Activated CD4-positive, CD25-positive, alpha-beta regulatory T cell treated with anti-CD3 and anti-CD28 coated beads, Interleukin-2, amount 50 U/mL, for 72 hours (primary cell): ENCODE measurements around the gene ACP6.
"Not testable (repeated sequence)": the region's sequence is repeated elsewhere in the genome, so short reads cannot be mapped to it uniquely, and the experiment has no call there.

Experiments
- DNase-seq: peaks from one replicate; pipeline ENCODE4 v3.0.0; 2021

Gene ACP6

DNA sequence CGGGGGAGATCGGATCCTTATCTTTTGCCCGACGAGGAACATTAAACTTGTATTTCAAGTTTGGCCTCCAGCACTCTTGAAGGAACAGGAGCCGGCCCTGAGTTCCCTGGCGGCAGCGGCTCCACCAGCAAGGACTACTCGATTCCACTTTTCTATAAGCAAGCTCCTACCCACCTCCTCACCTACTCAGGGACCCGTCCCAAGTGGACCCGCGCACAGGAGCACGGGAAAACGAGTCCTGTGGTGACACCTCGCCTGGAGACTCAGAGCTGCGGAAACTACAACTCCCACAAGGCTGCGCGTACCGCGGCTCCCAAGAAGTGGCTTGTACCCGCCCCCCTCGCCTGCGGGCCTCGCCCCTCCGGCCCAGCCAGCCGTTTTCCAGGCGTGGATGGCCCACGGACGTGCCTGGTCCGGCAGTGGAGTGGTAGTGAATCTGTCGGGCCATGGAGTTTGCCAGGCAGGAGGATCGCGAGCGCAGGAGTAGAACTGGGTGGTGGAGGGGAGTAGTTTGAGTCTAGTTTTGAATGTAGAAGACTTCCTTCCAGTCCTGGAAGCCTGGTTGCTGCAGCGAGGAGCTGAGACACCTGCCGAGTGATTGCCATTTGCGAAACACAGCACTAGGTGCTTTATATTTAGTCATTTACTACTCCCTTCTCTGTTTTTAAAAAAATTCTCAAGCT, at the start of gene ACP6:
TSS of gene ACP6 (minus strand) at position 206 of the 683 bp plus-strand sequence. CDS start 476 bp downstream, outside the sequence.
- DNase-seq = peak; percentile 83

DNA sequence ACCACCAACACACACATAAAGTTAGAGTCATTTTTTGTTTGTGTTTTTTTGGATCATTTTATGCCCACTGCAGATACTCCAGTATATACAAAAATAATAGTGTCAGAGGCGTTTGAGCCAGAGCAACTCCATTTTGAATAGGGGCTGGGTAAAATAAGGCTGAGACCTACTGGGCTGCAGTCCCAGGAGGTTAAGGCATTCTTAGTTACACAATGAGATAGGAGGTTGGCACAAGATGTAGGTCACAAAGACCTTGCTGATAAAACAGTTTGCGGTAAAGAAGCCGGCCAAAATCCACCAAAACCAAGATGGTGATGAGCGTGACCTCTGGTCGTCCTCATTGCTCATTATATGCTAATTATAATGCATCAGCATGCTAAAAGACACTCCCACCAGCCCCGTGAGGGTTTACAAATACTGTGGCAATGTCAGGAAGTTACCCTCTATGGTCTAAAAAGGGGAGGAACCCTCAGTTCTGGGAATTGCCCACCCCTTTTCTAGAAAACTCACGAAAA, 49.4 kb upstream of the ACP6 start:
- DNase-seq = no peak

DNA sequence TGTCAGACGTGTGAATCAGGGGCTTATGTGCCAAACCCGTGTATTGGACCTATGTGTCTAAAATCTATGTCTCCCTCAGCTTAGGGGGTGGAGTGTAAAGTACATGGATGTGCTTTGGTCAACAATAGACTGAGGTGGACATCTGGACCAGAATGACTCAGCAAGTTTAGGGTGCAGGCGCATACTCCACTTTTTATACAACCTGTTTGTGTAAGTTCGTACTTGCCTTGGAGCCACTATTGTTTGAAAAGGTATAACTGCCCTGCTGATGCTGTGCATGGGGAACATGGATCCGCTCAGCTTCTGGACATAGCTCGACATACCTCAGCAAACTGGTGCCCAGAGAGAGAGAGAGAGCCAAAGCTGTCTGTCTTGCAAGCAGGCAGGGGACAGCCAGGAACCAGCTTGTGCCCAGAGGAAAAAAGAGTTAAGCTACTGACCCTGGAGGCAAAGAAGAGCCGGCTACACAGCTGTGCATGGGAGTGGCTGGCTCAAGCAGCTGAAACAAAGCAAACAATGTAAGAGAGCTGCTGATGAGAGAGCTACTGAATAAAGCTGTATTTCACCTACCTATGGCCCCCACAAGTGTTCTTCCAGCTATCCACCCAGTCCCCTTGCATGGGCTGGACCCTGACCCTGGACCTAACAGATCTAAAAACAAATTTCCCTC, 48.8 kb upstream of the ACP6 start:
- DNase-seq = no peak

DNA sequence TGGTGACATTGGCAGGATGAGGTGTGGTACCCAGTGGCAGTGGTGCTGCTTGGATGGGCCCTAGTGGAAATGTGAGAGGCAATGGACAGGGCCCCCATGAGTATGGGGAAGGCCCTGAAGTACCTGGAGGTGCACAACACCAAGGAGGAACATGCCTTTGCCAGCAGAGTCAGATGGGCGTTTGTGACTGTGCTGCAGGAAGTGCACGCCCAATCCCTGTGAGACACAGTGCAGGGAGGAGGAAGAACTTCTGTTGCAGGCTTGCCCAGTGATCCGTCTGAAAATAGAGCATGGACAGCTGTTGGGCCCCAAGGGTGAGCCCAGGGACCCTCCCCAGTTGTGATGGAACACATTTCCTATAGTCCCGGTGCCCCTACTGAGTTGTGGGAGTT, 47.4 kb upstream of the ACP6 start:
- DNase-seq = no peak

DNA sequence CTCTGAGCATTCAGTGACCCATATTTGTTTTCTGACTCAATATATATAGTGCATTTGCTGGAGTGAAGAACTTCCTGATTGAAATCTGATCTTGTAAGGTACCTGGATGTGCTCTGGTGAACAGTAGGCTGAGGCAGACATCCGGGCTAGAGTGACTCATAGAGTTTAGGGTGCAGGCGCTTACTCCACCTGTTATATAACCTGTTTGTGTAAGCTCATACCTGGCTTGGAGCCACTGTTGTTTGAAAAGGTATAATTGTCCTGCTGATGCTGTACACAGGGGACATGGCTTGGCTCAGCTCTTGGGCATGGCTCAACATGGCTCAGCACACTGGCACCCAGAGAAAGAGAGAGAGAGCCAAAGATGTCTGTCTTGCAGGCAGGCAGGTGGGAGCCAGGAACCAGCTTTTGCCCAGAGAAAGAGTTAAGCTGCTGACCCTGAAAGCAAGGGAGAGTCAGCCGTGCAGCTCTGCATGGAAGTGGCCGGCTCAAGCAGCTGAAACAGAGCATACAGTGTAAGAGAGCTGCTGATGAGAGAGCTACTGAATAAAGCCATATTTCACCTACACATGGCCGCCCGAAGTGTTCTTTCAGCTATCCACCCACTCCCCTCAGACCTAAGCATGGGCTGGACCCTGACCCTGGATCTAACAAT, 46.9 kb upstream of the ACP6 start:
- DNase-seq = no peak

DNA sequence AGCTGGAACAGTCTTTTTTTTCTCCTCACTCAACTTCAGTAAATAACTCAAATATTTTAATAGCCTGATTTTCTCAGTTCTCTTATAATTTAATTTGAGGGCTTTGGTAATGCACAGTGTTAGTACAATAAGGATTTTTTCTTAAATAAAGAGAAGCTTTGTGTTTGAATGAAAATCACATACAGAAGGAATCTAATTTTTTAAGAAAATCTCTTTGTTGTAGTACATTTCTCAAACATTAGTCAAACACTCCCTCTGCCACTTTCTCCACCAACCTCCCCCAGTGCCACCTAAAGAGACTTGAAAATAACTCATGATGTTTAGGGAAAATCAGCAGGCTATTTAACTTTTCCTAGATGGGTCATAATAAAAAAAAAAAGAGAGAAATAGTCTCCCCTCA, 42.3 kb upstream of the ACP6 start:
- DNase-seq = no peak

DNA sequence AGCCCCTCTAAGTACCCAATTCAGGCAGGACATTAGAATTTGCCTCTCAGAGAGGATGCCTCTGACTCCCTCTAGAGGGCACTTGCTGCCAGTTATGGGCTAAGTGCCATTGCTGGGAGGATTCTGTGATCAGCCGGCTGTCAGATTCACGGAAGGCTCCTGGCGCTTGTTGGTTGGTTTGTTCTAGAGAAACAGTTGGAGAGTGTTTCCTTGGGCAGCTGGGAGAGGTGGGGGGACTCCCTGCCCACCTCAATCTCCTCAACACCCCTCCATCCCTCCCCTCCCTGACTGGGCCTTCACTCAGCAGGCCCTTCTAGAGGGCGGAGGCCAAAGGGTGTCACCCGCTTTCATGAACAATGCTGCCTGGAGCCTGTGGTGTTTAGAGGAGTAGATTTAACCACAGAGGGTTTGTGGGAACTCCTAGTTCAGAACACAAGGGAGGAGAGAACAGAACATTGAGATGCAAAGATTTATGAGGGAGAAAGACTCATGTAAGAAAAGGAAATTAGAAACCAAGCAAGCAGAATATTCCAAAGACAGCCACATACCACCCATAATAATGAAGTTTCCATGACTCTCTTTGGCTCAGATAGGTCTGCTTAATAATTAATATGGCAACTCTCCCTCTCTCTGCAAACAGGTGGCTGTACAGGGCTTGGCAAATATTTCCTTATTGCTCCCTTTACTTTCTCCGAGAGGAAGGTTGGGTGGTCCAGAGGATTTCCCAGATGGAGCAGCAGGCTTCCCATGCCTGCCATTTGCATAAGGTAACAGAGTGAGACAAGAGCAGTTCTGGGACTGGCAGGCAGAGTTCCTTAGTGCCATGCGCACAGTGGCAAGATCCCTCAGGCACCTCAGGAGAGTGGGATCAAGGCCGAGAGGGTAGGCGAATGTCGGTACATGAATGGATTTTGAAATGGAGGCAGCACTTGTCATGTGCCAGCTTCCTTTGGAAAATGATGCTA, 30.0 kb upstream of the ACP6 start:
- DNase-seq = no peak

DNA sequence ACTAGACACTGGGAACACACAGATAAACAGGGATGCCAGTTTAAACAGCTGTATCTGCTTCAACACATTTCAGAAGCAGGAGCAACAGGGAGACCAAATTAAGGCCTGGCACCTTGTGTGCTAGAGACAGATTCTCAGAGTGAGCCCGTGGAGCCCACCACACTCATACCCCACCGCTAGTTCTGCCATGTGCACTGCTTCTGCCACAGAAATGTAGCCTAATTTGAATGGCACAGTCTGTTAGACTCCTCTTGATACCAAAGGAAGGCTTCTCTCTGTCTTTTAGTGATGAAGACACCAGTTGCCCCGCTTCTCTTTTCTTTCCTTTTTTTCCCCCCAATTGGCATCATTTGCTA, 29.3 kb upstream of the ACP6 start:
- no peak for DNase-seq

DNA sequence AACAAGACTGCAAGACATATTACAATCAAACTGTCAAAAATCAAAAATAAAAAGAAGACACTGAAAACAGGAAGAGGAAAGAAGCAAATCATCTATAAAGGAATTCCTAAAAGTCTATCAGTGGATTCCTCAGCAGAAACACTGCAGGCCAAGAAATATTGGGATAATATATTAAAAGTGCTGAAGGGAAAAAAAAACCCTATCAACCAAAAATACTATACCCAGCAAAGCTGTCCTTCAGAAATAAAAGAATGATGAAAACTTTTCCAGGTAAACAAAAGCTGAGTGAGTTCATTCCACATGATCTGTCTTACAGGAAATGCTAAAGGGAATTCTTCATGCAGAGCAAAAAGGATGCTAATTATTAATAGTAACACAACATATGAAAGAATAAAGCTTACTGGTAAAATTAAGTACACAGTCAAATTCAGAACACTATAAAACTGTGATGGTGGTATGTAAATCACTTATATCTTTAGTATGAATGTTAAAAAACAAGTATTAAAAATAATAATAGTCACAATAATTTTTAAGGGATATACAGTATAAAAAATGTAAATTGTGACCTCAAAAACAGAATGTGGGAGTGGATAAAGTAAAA, 12.9 kb upstream of the ACP6 start:
- no peak for DNase-seq

DNA sequence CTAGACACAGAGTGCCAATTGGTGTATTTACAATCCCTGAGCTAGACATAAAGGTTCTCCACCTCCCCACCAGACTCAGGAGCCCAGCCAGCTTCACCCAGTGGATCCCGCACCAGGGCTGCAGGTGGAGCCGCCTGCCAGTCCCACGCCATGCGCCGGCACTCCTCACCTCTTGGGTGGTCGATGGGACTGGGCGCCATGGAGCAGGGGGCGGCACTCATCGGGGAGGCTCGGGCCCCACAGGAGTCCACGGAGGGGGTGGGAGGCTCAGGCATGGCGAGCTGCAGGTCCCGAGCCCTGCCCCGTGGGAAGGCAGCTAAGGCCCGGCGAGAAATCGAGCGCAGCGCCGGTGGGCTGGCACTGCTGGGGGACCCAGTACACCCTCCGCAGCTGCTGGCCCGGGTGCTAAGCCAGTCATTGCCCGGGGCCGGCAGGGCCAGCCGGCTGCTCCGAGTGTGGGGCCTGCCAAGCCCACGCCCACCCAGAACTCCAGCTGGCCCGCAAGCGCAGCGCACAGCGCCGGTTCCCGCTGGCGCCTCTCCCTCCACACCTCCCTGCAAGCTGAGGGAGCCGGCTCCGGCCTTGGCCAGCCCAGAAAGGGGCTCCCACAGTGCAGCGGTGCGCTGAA, 10.4 kb upstream of the ACP6 start:
- not testable (repeated sequence) for DNase-seq

DNA sequence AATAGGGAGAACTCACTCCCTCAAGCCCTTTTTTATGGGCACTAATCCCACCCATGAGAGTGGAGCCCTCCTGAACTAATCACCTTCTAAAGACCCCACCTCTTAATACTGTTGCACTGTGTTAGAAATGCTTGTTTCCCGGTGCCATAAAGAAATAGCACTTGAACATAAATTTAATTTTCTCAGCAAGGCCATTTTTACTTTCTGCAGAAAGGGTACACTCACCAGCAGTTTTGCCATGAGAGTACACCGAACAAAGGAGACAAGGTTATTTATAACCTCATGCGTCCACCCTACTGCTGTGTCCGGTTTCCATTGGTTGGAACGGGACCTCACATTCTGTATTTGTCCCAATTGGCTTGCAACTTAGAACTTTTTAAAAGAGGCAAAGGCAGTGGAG, 7.4 kb upstream of the ACP6 start:
- DNase-seq = not testable (repeated sequence)

DNA sequence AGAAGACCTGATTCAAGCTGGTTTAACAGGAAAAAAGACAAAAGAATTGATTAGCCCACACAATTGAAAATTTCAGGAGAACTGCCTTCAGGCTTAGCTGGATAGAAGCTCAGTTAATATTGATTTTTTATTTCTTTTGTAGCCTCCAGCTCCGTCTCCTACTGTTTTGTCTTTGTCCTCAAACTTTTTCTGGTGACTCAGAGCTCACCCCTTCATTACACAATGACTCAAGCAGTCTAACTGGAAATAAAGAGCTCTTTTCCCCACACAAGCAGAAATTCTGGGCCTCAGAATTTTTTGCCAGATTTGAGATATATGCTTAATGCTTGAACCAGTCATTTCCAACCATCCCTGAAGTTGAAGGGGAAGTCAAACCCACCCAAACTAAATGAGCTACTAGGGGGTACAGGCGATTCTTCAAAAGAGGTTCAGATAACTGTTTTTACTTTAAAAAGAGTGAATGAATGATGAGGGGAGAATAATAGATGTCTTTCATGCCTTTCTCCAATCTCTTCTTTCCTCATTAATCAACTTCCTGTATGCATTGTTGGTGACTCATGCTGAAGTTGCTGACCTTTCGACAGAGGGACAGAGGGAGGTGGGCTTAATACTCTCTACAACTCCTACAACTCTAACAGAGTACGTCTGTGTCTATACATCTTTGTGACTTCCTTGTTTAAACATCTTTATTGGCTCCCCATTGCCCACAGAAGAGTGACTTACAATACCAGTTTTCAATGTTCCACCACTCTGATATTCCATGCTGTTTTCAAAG, 6.2 kb upstream of the ACP6 start:
- no peak for DNase-seq

DNA sequence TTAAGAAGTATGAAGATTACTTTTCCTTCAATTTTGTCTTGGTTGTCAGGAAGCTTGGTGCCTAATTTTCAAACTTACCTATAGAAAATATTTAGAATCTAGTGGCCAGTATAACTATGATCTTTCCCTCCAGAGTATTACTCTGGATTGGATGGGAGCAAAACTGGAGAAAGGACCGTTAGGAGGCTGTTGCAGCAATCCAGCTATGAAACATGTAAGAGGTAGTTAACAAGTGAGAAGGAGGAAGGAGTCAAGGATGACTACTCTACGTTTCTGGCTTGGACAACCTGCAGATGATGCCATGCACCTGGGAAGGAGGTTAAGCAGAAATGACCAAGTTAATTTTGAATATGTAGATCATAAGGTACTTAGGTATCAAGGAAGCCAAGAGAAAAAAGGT, 3.5 kb upstream of the ACP6 start:
- no peak for DNase-seq

DNA sequence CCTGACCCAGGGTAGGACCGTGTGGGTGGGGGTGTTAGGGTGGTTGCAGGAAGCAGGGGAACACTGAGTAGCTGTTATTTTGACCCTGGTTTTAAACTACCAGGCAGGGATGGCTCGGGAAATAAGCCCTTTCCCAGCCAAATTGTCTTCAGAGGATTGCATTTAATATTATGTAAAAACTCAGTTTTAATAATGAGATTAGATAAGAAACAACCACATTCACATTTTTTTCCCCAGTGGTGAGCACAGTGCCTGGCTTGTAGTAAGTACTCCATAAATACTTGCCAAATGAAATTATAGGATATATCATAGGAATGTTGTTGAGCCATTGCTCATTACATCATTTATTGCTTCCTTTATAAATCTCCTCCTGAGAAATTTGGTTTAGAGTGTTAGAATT, 3.1 kb upstream of the ACP6 start:
- no peak for DNase-seq

DNA sequence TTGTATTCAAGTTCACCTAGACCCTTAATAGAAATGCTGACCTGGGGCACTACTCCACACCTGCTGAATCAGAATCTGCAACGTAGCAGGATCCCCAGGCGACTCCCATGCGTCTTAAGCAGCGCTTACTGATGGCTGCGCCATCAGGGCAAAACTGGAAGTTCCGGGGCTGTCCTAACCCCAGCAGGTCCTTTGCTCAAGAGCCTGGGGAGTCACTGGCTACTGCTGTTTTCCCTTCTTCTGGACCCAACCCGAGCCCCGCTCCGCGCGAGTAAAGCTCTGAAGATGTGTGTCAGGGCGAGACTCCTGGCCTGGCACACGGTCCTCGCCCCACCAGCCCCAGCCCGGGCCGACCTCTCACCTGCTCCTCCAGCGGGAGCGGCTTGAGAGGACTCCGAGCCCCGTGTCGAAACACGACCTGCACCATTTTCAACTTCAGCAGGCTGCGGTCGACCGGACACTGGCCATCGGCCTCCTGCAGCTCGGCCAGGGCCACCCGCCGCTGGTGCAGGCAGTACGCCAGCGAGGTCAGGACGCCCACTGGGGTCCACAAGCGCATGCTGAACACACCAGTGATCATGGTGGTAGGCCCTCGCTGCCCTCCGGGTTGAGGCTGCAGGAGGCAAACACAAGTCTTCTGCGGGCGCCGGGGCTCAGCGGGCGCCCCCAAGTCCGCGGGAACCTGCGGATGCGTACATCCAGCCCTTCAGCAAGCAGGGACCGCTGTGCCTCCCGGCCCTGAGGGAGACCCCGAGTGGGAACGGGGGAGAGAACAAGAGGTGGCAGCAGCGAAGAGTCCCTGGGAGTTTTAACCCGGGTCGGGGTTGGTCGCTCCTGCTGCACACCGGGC, 630 bp downstream of the ACP6 start:
- DNase-seq = peak; percentile 50

DNA sequence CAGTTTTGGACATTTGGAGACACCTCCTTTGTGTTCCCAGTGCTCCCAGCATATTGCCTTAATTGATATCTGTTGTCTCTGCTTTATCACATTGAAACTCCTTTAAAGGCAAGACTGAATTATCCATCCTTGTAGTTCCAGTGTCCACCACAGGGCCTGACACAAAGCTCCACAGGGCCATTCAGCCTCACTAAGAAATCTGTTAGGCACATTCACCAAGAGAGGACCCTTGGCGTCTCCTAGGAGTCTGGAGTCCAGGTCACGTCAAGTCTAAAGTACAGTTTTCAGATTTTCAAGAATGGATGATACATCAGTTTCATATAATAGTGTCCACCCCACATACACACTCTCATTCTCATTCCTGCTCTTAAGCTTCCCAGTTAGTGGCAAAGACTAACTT, 4.8 kb downstream of the ACP6 start:
- no peak for DNase-seq

DNA sequence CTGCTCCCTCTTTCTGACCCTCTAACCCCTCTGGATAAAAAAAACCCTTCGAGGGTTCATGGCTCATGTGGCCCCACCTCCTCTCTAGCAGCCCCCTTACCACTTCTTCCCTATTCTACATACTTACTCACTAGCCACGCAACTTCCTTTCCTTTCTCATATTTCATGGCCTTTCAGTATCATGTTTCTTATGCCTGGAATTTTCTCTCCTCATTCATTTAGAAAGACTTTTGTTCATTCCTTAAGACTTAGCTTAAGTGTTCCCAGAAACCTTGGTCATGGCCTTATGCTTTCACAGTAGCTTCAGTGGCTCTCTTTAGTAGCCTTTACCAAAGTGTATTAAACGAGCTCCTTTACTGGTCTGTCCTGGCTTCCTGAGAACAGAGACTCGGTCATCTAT, 6.1 kb downstream of the ACP6 start:
- DNase-seq = no peak

DNA sequence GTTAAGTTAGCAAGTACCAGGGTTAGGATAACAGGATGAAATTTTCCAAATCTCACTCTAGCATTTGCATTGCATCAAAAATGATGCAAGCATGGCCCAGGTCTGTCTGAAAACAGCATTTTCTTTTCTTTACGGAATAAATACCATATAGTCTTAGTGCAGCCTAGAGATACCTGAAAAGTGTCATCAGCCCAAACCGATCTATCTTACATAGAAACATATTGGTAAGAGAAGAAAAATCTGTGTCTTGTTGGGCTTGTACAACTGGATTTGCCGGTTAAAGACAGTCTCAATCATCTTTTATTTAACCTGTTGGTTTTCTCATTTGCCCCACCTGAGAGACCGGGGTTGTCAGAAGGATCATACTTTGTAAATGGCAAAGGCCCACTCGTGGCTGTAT, 15.8 kb downstream of the ACP6 start:
- DNase-seq = no peak

DNA sequence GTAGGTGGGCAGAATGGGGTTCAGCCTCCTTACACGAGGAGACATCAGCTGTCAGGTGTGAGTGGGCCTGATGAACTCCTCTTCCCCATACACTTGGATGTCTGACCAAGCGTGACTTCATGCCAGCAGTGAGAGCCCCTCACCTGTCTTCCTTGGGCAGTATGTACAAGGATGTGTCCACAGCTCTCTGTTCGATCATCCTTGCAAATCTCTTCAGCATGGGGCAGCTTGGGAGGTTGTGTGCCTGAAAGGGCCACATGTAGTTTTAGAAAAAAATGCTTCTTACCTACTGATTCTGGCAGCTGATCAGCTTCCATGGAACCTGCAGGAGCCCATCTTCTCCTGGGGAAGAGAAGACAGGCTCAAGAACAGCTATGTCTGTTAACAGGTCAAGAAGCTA, 18.0 kb downstream of the ACP6 start:
- DNase-seq = no peak

DNA sequence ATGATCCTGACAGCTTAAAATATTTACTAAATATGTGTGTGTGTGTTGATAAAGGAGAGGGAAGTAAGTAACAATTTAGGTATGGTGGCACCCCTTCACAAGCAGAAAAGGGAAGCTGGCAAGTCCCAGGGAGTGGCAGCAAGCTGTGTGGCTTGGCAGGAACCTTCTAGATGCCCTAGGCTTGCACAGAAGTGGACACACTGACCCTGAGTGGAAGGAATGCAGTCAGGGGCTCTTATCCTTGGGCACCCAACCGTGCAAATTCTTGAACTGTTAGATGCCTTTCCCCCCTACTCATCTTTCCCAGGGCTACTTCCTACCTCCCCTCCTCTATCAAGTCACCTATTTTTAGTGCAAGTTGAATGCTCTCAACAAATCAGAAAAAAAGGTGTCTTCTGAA, 18.9 kb downstream of the ACP6 start:
- no peak for DNase-seq
